Activated T-cell treated with anti-CD3 and anti-CD28 coated beads, Interleukin-2, amount 50 U/mL, for 4 hours (primary cell): ENCODE measurements around the gene SYS1. TPM values are rescaled to one million over a fixed set of nuclear protein-coding genes. Genes with fewer than 3 reads are reported as not detected.
A peak's percentile ranks its signal among the peaks of the same experiment; 100 is the strongest.

Source experiments
- ATAC-seq, 2 donors: fragments of 200-7000 bp; cut with Tn5 transposase; one replicate each; pipeline ENCODE4 v1.10.0; 2021
- DNase-seq: peaks from one replicate; pipeline ENCODE4 v3.0.0-alpha.2; 2020
- H3K27me3 Mint-ChIP-seq: one replicate; pipeline ENCODE4 v1.8.0; 2021; ENCODE audit warnings: low read depth, mixed read lengths
- H3K36me3 Mint-ChIP-seq: one replicate; pipeline ENCODE4 v1.8.0; 2022; ENCODE audit warnings: mixed read lengths; ENCODE audit not compliant: insufficient read depth
- H3K4me1 Mint-ChIP-seq: one replicate; pipeline ENCODE4 v1.8.0; 2021; ENCODE audit warnings: low read depth, mixed read lengths
- H3K4me3 Mint-ChIP-seq: one replicate; pipeline ENCODE4 v1.8.0; 2021; ENCODE audit warnings: mild to moderate bottlenecking, moderate library complexity, mixed read lengths
- H3K9me3 Mint-ChIP-seq: one replicate; pipeline ENCODE4 v1.8.0; 2021; ENCODE audit warnings: mixed read lengths
- total RNA-seq, 3 donors: library from RNA; stranded (reverse); gene quantifications; one replicate each; pipeline ENCODE4 v1.2.1, GENCODE V29; 2021

The SYS1 gene
- 10 to 100 TPM; 36.4 to 37.4 (median 36.6) TPM for total RNA-seq

DNA sequence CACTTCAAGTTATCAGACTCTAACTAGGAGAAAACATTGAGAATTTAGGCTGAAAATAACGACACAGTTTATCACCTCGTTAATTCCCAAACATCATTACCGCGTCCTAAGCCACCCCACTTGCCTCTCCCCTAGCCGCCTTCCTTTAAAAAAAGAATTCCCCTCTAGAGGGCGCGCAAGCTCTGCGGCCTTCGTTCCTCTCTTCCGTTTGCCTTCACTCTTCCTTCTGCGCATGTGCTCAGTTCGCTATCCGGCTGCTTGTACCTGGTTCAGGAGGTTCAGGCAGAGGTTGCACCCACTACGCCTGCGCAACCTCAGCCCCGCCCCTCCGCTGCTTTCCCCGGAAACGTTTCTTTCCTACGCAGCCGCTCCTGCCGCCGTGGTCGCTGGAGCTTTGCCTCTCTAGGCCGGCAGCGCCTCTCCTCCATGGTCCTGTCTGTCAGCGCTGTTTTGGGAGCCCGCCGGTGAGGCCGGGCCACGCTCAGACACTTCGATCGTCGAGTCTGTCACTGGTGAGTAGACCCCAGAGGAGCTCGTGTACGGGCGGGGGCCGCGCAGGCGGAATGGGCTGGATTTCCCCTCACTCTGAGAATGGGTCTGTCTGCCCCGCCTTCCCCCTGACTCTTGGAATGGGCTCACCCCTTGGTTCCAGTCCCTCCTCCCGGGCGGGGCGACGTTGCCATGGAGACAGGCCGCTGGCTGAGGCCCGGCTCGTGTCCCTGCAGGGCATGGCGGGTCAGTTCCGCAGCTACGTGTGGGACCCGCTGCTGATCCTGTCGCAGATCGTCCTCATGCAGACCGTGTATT is at the start of gene SYS1:
SYS1 (plus strand) TSS at position 353 of the 807 bp plus-strand sequence; CDS start at position 729, 376 bp downstream.
- peak; percentile 98 for DNase-seq

DNA sequence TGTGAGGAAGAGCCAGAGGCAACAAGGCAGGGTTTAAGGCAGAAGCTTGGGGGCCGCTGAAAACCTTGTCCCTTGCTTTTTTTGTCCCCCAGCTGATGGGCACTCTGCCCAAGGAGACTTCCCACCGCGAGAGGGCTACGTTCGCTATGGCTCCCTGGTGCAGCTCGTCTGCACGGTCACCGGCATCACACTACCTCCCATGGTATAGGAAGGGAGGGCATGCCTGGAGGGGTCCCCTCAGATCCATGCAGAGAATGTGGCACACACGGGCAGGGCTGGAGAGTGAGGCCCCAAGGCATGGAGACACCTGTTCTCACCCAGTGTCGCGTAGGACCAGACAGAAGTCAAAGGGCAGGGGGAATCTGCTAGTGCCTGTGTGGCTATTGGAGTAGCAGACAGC is 49.0 kb upstream of the SYS1 start:
- peaks cover 60% of the 10 kb centered on the region for H3K27me3 Mint-ChIP-seq
- H3K9me3 Mint-ChIP-seq: no peaks in the 10 kb centered on the region
- H3K36me3 Mint-ChIP-seq: no peaks in the 10 kb centered on the region
- no peak for DNase-seq
- peaks cover 19% of the 10 kb centered on the region for H3K4me1 Mint-ChIP-seq
- no peak for ATAC-seq
- no peak overlapping the region for H3K4me3 Mint-ChIP-seq

More for the DNA sequence above, at the start of gene SYS1:
- peaks cover 19% of the 10 kb centered on the region for H3K36me3 Mint-ChIP-seq
- no peaks in the 10 kb centered on the region for H3K9me3 Mint-ChIP-seq
- ATAC-seq: peak; percentile 85 to 89
- no peaks in the 10 kb centered on the region for H3K27me3 Mint-ChIP-seq
- H3K4me1 Mint-ChIP-seq: peaks cover 46% of the 10 kb centered on the region
- peak within 1 kb of the TSS; percentile 94 for H3K4me3 Mint-ChIP-seq

DNA sequence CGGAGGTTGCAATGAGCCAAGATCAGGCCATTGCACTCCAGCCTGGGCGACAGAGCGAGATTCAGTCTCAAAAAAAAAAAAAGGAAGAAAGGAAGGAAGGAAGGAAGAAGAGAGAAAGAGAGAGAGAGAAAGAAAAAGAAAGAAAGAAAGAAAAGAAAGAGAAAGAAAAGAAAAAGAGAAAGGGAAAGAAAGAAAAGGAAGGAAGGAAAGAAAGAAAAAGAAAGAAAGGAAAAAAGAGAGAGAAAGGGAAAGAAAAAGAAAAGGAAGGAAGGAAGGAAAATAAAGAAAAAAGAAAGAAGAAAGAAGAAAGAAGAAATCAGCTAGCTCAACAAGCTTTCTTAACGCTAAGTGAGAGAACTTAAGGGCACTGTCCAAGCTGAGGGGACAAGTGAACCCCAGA is 47.3 kb upstream of the SYS1 start:
- ATAC-seq (no peak), DNase-seq (no peak)
- Mint-ChIP-seq H3K27me3 (peaks cover 47% of the 10 kb centered on the region), H3K4me3 (no peak overlapping the region), H3K4me1 (peaks cover 23% of the 10 kb centered on the region), H3K9me3 (no peaks in the 10 kb centered on the region), H3K36me3 (no peaks in the 10 kb centered on the region)

DNA sequence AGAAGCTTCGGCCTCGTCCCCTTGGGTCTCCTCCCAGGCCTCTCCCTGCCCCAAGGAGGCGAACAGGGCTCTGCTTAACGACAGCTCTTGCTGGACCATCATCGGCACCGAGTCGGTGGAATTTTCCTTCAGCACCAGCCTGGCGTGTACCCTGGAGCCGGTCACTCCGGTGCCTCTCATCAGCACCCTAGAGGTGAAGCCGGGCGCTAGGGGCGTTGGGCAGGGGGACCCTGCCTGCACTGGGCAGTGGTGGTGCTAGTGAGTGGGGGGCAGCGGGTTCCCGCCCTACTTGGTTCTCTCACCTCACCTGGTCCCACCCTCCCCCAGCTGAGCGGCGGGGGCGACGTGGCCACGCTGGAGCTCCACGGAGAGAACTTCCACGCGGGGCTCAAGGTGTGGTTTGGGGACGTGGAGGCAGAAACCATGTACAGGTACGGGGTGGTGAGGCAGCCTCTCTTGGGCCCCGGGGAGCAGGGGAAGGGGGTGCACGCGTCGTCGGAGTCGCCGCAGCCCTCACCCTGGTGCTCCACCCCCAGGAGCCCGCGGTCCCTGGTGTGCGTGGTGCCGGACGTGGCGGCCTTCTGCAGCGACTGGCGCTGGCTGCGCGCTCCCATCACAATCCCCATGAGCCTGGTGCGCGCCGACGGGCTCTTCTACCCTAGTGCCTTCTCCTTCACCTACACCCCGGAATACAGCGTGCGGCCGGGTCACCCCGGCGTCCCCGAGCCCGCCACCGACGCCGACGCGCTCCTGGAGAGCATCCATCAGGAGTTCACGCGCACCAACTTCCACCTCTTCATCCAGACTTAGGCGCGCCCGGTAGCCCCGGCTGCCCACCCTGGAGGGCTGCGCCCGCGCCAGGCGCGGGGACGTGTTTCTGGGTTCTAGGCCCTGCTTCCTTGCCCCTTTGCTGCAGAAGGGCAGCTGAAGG is 46.5 kb upstream of the SYS1 start:
- no peak for DNase-seq
- ATAC-seq: no peak
- H3K9me3 Mint-ChIP-seq: no peaks in the 10 kb centered on the region
- peaks cover 40% of the 10 kb centered on the region for H3K27me3 Mint-ChIP-seq
- H3K4me1 Mint-ChIP-seq: peaks cover 26% of the 10 kb centered on the region
- no peaks in the 10 kb centered on the region for H3K36me3 Mint-ChIP-seq
- no peak overlapping the region for H3K4me3 Mint-ChIP-seq

DNA sequence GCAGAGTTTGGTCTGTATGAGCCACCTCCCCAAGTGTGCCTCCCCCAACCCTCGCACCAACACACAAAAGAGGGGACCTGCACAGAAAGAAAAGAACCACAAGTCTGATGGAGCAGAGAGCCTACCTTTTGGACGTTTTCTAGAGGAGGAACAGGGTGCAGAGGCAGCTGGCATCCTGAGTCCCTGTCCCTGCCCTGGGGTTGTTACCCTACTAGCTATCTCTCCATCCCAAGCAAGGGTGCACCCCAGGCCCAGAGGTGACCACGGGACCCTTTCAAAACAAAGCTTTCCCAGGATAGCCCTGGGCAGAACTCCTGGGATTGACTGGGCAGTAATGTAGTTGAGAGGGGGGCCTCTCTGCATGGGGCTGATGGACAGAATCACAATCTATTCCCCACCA is 45.1 kb upstream of the SYS1 start:
- H3K4me3 Mint-ChIP-seq: no peak overlapping the region
- H3K27me3 Mint-ChIP-seq: peaks cover 28% of the 10 kb centered on the region
- H3K9me3 Mint-ChIP-seq: no peaks in the 10 kb centered on the region
- DNase-seq: no peak
- no peak for ATAC-seq
- H3K4me1 Mint-ChIP-seq: peaks cover 24% of the 10 kb centered on the region
- H3K36me3 Mint-ChIP-seq: no peaks in the 10 kb centered on the region

GRCh38 chr20:45318386-45318939 is 44.5 kb upstream of the SYS1 start:
- no peak overlapping the region for H3K4me3 Mint-ChIP-seq
- H3K9me3 Mint-ChIP-seq: no peaks in the 10 kb centered on the region
- DNase-seq (no peak), ATAC-seq (peak in 1 of 2 donors; percentile 24)
- H3K4me1 Mint-ChIP-seq: peaks cover 24% of the 10 kb centered on the region
- H3K36me3 Mint-ChIP-seq: no peaks in the 10 kb centered on the region
- peaks cover 25% of the 10 kb centered on the region for H3K27me3 Mint-ChIP-seq

GRCh38 chr20:45318948-45319347 is 44.0 kb upstream of the SYS1 start:
- DNase-seq: no peak
- peaks cover 24% of the 10 kb centered on the region for H3K4me1 Mint-ChIP-seq
- ATAC-seq: no peak
- no peak overlapping the region for H3K4me3 Mint-ChIP-seq
- H3K27me3 Mint-ChIP-seq: peaks cover 20% of the 10 kb centered on the region
- no peaks in the 10 kb centered on the region for H3K36me3 Mint-ChIP-seq
- no peaks in the 10 kb centered on the region for H3K9me3 Mint-ChIP-seq

GRCh38 chr20:45320948-45321595 is 41.9 kb upstream of the SYS1 start:
- Mint-ChIP-seq H3K36me3 (no peaks in the 10 kb centered on the region), H3K4me1 (peaks cover 24% of the 10 kb centered on the region), H3K4me3 (no peak overlapping the region), H3K27me3 (peaks cover under 1% of the 10 kb centered on the region), H3K9me3 (no peaks in the 10 kb centered on the region)
- ATAC-seq (peak in 1 of 2 donors; percentile 57), DNase-seq (no peak)

GRCh38 chr20:45322952-45323383 is 40.0 kb upstream of the SYS1 start:
- no peaks in the 10 kb centered on the region for H3K9me3 Mint-ChIP-seq
- H3K4me1 Mint-ChIP-seq: peaks cover 24% of the 10 kb centered on the region
- H3K4me3 Mint-ChIP-seq: no peak overlapping the region
- H3K36me3 Mint-ChIP-seq: peaks cover 8% of the 10 kb centered on the region
- H3K27me3 Mint-ChIP-seq: no peaks in the 10 kb centered on the region
- ATAC-seq: no peak
- DNase-seq: no peak

DNA sequence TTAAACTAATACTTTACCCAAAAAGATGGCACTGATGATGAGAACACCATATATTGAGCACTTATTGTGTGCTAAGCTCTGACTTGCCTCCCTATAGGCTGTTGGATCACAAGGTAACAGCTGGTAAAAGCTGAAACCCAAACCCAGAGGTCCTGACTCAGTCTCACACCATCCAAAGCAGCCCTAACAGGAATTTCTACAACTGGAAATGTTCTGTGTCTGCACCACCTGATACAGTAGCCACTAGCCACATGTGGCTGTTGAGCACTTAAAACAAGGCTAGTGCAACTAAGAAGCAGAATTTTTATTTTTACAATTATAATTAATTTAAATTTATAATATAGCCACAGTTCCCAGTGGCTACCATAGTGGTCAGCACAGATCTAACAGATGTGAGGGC is 39.2 kb upstream of the SYS1 start:
- Mint-ChIP-seq H3K4me1 (peaks cover 17% of the 10 kb centered on the region), H3K36me3 (peaks cover 8% of the 10 kb centered on the region), H3K4me3 (no peak overlapping the region), H3K9me3 (no peaks in the 10 kb centered on the region), H3K27me3 (no peaks in the 10 kb centered on the region)
- DNase-seq: no peak
- no peak for ATAC-seq

GRCh38 chr20:45325371-45325770 is 37.6 kb upstream of the SYS1 start:
- Mint-ChIP-seq H3K4me3 (no peak overlapping the region), H3K36me3 (peaks cover 12% of the 10 kb centered on the region), H3K4me1 (peaks cover 8% of the 10 kb centered on the region), H3K9me3 (no peaks in the 10 kb centered on the region), H3K27me3 (no peaks in the 10 kb centered on the region)
- no peak for ATAC-seq
- no peak for DNase-seq

GRCh38 chr20:45328451-45328850 is 34.5 kb upstream of the SYS1 start:
- peaks cover 18% of the 10 kb centered on the region for H3K36me3 Mint-ChIP-seq
- no peaks in the 10 kb centered on the region for H3K27me3 Mint-ChIP-seq
- no peaks in the 10 kb centered on the region for H3K9me3 Mint-ChIP-seq
- ATAC-seq: no peak
- no peak overlapping the region for H3K4me3 Mint-ChIP-seq
- H3K4me1 Mint-ChIP-seq: no peaks in the 10 kb centered on the region
- no peak for DNase-seq

GRCh38 chr20:45329497-45330319 is 33.2 kb upstream of the SYS1 start:
- ATAC-seq: no peak
- no peaks in the 10 kb centered on the region for H3K4me1 Mint-ChIP-seq
- no peaks in the 10 kb centered on the region for H3K27me3 Mint-ChIP-seq
- no peak overlapping the region for H3K4me3 Mint-ChIP-seq
- no peaks in the 10 kb centered on the region for H3K9me3 Mint-ChIP-seq
- no peak for DNase-seq
- H3K36me3 Mint-ChIP-seq: peaks cover 18% of the 10 kb centered on the region
